ENCODE measurements around the gene PCDH9.

GRCh38 chr13:66508153-66508909 lies 721.8 kb downstream of the PCDH9 start:
- no peak for TF ChIP-seq REL (CRISPR knock-in tag; conservative IDR thresholded peaks at IDR 0.05)
- TF ChIP-seq CBFB (CRISPR knock-in tag; IDR thresholded peaks at IDR 0.05) = no peak
- no peak for TF ChIP-seq SUZ12 (IDR thresholded peaks at IDR 0.05; ENCODE audit: low read depth, low read length)
- no peak for TF ChIP-seq ZNF652 (CRISPR knock-in tag; IDR thresholded peaks at IDR 0.05; ENCODE audit: borderline replicate concordance, low read depth)
- TF ChIP-seq ZNF441 (CRISPR knock-in tag; IDR thresholded peaks at IDR 0.05; ENCODE audit: borderline replicate concordance) = no peak
- no peak for TF ChIP-seq ZNF550 (CRISPR knock-in tag; IDR thresholded peaks at IDR 0.05; ENCODE audit: borderline replicate concordance)
- no peak for TF ChIP-seq E2F2 (CRISPR knock-in tag; IDR thresholded peaks at IDR 0.05; ENCODE audit: borderline replicate concordance)
- TF ChIP-seq ZNF18 (CRISPR knock-in tag; IDR thresholded peaks at IDR 0.05; ENCODE audit: insufficient replicate concordance) = no peak
- no peak for TF ChIP-seq EZH2 (conservative IDR thresholded peaks at IDR 0.05; ENCODE audit: low read depth, low read length)
- no peak for TF ChIP-seq CTCF (CRISPR knock-in tag; IDR thresholded peaks at IDR 0.05)
- TF ChIP-seq ZNF407 (CRISPR knock-in tag; IDR thresholded peaks at IDR 0.05; ENCODE audit: not compliant biosample characterization) = no peak
